Measurements from ENCODE around the gene SLC33A1. TPM values are rescaled to one million over a fixed set of nuclear protein-coding genes. Genes with fewer than 3 reads are reported as not detected.

SLC33A1 gene
- total and polyA plus RNA-seq, 2 donors from 2014 or later = 16.1 to 36.8 TPM

Other genes with a start within 250 kb of the SLC33A1 start
- 9.6 TPM for gene PLCH1, start 109.4 kb downstream of the SLC33A1 start, total RNA-seq
- gene PLCH1, start 109.4 kb downstream of the SLC33A1 start, polyA plus RNA-seq (ENCODE audit: insufficient read depth, low read depth, low replicate concordance) = 1.6 TPM
- gene C3orf33, start 48.1 kb downstream of the SLC33A1 start, total RNA-seq = 6.0 TPM
- 8.1 TPM for gene C3orf33, start 48.1 kb downstream of the SLC33A1 start, polyA plus RNA-seq (ENCODE audit: insufficient read depth, low read depth, low replicate concordance)
- 43.9 TPM for gene GMPS, start 16.2 kb upstream of the SLC33A1 start, total RNA-seq
- gene GMPS, start 16.2 kb upstream of the SLC33A1 start, polyA plus RNA-seq (ENCODE audit: insufficient read depth, low read depth, low replicate concordance) = 21.1 TPM